GM12873 (cell line): ENCODE data around the gene COQ5.

ENCODE experiments used
- TF ChIP-seq, protein P1 (sequence below): IDR thresholded peaks from 2 replicates; pipeline ENCODE4 v1.5.1; 2012; ENCODE audit warnings: low read depth, mild to moderate bottlenecking, moderate library complexity, low read length, control low read depth; ENCODE audit not compliant: insufficient read depth; ENCODE audit errors: missing control alignments

COQ5 gene

DNA sequence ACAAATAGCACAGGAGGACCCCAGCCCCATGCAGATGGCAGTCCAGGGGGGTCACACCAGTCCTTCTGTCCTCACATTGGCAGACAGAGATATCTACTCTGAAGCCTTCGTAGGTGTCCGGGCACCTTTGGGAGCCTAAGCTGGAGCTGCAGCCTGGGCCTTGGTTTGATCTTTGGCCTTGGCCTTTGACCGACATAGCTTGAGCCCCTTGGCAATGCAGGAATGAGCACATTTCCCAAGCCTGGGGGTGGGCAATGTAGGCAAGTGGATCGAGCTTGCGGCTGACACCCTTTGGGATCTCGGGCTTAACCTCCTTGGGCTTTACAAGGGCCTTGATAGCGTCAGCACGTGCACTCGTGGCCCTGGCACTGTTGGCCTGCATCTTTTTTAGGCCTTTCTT, 6.4 kb downstream of the COQ5 start:
- TF ChIP-seq, protein P1, sequence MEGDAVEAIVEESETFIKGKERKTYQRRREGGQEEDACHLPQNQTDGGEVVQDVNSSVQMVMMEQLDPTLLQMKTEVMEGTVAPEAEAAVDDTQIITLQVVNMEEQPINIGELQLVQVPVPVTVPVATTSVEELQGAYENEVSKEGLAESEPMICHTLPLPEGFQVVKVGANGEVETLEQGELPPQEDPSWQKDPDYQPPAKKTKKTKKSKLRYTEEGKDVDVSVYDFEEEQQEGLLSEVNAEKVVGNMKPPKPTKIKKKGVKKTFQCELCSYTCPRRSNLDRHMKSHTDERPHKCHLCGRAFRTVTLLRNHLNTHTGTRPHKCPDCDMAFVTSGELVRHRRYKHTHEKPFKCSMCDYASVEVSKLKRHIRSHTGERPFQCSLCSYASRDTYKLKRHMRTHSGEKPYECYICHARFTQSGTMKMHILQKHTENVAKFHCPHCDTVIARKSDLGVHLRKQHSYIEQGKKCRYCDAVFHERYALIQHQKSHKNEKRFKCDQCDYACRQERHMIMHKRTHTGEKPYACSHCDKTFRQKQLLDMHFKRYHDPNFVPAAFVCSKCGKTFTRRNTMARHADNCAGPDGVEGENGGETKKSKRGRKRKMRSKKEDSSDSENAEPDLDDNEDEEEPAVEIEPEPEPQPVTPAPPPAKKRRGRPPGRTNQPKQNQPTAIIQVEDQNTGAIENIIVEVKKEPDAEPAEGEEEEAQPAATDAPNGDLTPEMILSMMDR: no peak

DNA sequence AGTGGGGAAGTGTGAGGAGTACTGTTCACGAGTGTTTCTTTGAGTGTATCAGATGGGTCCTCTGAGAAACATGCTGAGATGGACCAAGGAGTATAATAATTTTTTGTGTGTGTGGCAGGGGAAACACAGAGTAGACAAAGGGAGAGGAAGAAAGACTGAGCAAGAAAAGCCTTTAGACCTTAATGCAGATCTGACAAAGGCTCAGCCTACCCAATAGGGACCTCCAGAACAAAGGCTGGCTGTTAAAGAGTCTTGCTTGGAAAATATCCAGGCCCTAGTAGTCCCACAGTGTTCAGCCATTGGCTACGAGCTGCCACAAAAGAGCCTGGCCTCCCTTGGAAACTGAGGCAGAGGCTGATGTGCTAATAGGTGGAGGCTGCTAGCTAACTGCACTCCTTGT, 13.5 kb downstream of the COQ5 start:
- TF ChIP-seq, protein P1: no peak

DNA sequence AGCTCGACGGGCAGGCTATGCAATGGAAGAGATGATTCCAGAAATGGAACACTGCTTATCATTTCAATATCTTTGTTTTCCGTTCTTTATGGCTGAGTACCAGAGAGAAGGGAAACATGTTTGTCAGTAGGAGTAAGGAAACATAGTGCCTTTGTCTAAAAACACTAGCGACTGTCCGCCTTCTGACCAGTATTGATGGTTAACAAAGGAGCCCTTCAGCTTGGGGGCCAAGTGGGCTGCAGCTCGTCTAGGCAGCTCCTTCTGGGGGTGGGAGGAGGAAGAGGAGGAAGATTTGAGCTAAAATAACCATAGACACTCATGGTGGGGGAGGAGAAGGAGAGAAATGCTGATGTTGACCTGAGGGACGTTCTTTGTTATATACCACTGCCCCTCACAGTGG, 15.0 kb downstream of the COQ5 start:
- TF ChIP-seq, protein P1: no peak

DNA sequence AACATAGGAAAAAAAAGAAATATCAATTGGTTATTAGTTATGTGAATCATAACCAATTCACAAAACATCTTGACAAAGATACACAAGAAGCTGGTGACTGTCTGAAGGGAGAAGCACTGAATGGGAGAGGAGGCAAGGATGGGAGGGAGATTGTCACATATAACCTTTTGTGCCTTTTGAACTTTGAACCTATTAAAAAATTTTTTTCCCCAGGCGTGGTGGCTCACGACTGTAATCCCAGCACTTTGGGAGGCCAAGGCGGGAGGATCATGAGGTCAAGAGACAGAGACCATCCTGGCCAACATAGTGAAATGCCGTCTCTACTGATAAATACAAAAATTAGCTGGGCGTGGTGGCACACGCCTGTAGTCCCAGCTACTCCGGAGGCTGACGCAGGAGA, 20.4 kb downstream of the COQ5 start:
- TF ChIP-seq, protein P1: no peak

DNA sequence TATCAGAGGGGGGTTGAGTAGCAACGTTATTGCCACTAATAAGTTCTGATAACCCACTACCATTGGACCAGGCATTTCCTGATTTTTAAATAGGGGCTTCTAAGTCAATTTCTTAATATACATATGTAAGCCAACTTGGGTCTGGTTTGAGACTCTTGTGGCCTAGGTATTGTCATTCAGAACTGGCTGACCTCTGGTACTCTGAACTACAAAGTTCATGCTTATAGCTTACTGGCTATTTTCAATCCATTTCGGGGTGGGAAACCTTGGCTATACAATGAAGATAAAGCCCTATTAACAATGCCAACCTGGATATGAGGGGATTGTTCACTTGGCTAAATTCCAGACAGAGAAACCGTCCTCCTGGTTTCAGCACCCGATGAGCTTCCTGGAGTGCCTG, 24.4 kb downstream of the COQ5 start:
- TF ChIP-seq, protein P1: no peak

DNA sequence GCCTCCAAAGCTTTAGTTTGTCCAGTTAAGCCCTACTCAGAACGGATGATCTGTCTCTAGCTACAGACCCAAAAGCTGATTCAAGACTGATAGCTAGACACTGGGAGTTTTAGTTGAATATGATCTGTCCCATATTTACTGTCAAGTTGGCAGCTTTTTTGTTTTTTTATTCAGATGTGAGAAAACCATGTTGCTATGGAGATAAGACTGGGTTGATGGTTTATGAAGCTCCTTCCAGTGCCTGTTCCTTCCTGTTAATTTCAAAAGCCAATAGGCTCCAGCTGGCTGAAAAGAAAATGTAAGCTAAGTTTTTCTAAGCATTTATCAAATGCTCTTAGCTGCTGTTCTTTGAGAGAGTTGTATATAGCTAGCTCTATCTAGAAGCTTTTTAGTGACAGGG, 28.4 kb downstream of the COQ5 start:
- TF ChIP-seq, protein P1: no peak

DNA sequence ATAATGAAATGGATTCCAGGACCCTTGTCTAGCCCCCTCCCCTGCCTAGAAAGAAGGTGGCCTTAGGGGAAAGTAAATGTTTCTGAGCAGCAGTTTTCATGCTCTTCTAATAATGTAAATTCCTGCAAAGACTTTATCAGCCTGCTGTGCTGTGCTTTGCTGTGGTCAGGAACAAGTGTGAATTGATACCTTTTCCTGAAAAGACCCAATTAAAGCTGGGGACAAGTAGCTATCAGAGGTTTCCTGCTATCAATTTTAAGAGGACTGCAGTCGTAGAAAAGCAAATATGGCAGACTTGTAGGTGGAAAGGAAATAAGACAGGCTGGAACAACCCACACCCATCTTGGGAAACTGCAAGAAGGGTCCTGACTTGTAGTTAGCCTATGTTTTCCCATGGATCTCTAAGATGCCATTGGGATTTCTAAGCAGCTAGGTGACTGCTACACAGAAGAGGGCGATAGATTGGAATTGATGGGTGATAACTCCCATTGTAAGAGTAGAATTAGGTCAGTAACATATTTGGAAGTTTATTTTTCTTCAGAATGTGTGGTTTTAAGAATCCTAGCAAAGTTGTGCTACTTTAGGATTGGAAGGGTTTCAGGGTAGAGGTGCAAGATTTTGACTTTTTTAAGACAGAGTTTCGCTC, 30.0 kb downstream of the COQ5 start:
- TF ChIP-seq, protein P1: no peak
